ENCODE measurements around the gene DVL1. TPM values are rescaled to one million over a fixed set of nuclear protein-coding genes. Genes with fewer than 3 reads are reported as not detected.

DVL1 gene
- total and polyA plus RNA-seq, 4 donors: 39.2 to 79.1 (median 62.8) TPM

DNA sequence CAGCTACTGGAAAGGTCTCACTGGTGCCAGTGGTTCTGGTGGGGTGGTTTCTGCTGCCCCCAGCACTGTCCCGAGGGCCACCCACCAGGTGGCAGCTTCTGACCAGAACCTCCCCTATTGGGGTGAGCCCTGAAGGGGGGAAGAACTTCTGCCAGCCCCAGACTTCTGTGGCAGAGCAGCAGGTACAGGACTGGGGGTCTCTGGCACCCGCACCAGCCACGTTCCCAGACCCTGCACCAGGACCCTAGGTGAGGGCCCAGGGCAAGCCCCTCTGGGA is 39.2 kb downstream of the DVL1 start:
- no peak overlapping the region for H3K27ac ChIP-seq (ENCODE audit: low read depth in 1 of 2, low read length in 1 of 2)
- H3K4me3 ChIP-seq: no peak overlapping the region
- no peak for DNase-seq
- no peak for ATAC-seq (ENCODE audit: insufficient read depth, low FRiP score)
- TF ChIP-seq, protein P1, sequence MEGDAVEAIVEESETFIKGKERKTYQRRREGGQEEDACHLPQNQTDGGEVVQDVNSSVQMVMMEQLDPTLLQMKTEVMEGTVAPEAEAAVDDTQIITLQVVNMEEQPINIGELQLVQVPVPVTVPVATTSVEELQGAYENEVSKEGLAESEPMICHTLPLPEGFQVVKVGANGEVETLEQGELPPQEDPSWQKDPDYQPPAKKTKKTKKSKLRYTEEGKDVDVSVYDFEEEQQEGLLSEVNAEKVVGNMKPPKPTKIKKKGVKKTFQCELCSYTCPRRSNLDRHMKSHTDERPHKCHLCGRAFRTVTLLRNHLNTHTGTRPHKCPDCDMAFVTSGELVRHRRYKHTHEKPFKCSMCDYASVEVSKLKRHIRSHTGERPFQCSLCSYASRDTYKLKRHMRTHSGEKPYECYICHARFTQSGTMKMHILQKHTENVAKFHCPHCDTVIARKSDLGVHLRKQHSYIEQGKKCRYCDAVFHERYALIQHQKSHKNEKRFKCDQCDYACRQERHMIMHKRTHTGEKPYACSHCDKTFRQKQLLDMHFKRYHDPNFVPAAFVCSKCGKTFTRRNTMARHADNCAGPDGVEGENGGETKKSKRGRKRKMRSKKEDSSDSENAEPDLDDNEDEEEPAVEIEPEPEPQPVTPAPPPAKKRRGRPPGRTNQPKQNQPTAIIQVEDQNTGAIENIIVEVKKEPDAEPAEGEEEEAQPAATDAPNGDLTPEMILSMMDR (IDR thresholded peaks at IDR 0.05; ENCODE audit: control extremely low read depth, extremely low read depth): no peak
- no peaks in the 10 kb centered on the region for H3K9me3 ChIP-seq (ENCODE audit: control insufficient read depth in 4 of 4, insufficient read depth in 3 of 4, low read length in 3 of 4)
- peaks cover 0 to 49% (median 17%) of the 10 kb centered on the region in 4 donors for H3K36me3 ChIP-seq (ENCODE audit: control insufficient read depth in 4 of 4, insufficient read depth in 4 of 4, low read length in 4 of 4)
- H3K27me3 ChIP-seq (ENCODE audit: control insufficient read depth in 3 of 3, insufficient read depth in 3 of 3, low read length in 2 of 3): no peaks in the 10 kb centered on the region
- peaks cover 9 to 34% (median 13%) of the 10 kb centered on the region in 5 donors for H3K4me1 ChIP-seq (ENCODE audit: control insufficient read depth in 5 of 5, insufficient read depth in 5 of 5, low read length in 5 of 5)
- WGBS, 2 donors: 89 to 94% methylated on average over 3 of the region's 3 CpGs
- no peak overlapping the region for H3K9ac ChIP-seq (ENCODE audit: insufficient read depth in 1 of 2, low read length in 2 of 2)

DNA sequence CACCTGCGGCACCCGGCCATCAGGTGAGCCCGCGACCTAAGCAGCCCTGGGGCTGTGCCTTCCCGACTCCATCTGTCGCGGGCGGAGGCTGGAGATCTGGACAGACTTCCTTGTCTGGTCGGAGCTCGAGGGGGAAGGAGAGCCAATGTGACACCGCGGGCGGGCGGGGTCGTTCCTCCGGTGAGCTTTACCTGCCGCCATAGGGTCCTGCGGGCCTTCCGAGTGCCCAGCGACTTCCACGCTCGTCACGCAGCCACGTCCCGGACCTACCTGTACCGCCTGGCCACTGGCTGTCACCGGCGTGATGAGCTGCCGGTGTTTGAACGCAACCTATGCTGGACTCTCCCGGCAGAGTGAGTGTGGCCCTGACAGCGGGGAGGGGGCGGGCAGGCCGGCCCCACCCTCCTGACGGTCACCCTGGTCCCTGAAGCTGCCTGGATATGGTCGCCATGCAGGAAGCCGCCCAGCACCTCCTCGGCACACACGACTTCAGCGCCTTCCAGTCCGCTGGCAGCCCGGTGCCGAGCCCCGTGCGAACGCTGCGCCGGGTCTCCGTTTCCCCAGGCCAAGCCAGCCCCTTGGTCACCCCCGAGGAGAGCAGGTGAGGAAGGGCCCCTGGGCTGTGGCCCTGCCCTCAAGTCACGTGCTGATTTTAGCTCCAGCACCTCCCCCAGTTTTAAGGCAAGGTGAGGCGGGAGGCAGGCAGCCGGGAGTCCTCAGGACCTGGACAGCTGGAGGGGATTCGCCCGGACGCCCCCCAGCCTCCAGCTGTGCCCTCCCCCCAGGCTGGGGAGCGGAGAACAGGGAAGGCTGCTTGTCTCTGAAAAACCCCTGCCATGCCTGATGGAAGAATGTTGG is 39.7 kb downstream of the DVL1 start:
- no peaks in the 10 kb centered on the region for H3K27me3 ChIP-seq (ENCODE audit: control insufficient read depth in 3 of 3, insufficient read depth in 3 of 3, low read length in 2 of 3)
- H3K36me3 ChIP-seq (ENCODE audit: control insufficient read depth in 4 of 4, insufficient read depth in 4 of 4, low read length in 4 of 4): peaks cover 0 to 44% (median 13%) of the 10 kb centered on the region in 4 donors
- DNase-seq: no peak
- 38 to 47% methylated on average over 53 to 57 of the region's 57 CpGs for WGBS, 2 donors
- no peaks in the 10 kb centered on the region for H3K9me3 ChIP-seq (ENCODE audit: control insufficient read depth in 4 of 4, insufficient read depth in 3 of 4, low read length in 3 of 4)
- H3K4me3 ChIP-seq: peak overlapping the region; percentile 79
- TF ChIP-seq, protein P1 (IDR thresholded peaks at IDR 0.05; ENCODE audit: control extremely low read depth, extremely low read depth): no peak
- H3K27ac ChIP-seq (ENCODE audit: low read depth in 1 of 2, low read length in 1 of 2): peak overlapping the region in 1 of 2 donors; percentile 90
- H3K9ac ChIP-seq (ENCODE audit: insufficient read depth in 1 of 2, low read length in 2 of 2): no peak overlapping the region
- no peak for ATAC-seq (ENCODE audit: insufficient read depth, low FRiP score)
- peaks cover 9 to 39% (median 15%) of the 10 kb centered on the region in 5 donors for H3K4me1 ChIP-seq (ENCODE audit: control insufficient read depth in 5 of 5, insufficient read depth in 5 of 5, low read length in 5 of 5)

DNA sequence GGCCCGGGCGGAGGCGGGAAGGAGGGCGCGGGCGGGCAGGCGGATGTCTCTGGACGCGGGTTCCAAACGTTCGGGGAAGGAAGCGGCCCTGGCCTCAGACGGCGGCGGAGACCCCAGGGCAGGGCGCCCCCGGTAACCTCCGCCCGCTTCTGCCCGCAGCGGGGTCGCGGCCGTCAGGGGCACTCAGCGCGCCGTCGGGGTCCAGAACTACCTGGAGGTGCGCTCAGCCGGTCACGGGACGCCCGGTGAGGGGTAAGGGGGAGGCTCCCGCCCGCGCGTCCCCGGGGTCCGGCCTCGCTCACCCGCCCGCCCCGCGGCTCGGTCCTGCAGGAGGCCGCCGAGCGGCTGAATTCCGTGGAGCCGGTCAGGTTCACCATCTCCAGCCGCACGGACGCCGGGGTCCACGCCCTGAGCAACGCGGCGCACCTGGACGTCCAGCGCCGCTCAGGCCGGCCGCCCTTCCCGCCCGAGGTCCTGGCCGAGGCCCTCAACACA is 40.4 kb downstream of the DVL1 start:
- no peaks in the 10 kb centered on the region for H3K27me3 ChIP-seq (ENCODE audit: control insufficient read depth in 3 of 3, insufficient read depth in 3 of 3, low read length in 2 of 3)
- H3K9me3 ChIP-seq (ENCODE audit: control insufficient read depth in 4 of 4, insufficient read depth in 3 of 4, low read length in 3 of 4): no peaks in the 10 kb centered on the region
- H3K4me1 ChIP-seq (ENCODE audit: control insufficient read depth in 5 of 5, insufficient read depth in 5 of 5, low read length in 5 of 5): peaks cover 10 to 42% (median 17%) of the 10 kb centered on the region in 5 donors
- TF ChIP-seq, protein P1 (IDR thresholded peaks at IDR 0.05; ENCODE audit: control extremely low read depth, extremely low read depth): no peak
- peak overlapping the region; percentile 79 for H3K4me3 ChIP-seq
- peak overlapping the region; percentile 90 to 91 for H3K27ac ChIP-seq (ENCODE audit: low read depth in 1 of 2, low read length in 1 of 2)
- 1% methylated on average over 28 to 66 of the region's 66 CpGs for WGBS, 2 donors
- H3K36me3 ChIP-seq (ENCODE audit: control insufficient read depth in 4 of 4, insufficient read depth in 4 of 4, low read length in 4 of 4): peaks cover 0 to 37% (median 11%) of the 10 kb centered on the region in 4 donors
- DNase-seq: no peak
- ATAC-seq (ENCODE audit: insufficient read depth, low FRiP score): no peak
- peak overlapping the region in 1 of 2 donors; percentile 25 for H3K9ac ChIP-seq (ENCODE audit: insufficient read depth in 1 of 2, low read length in 2 of 2)

Measured in lung (tissue), 12 donors.